Keratinocyte (primary cell): ENCODE results near the gene TK1. TPM values are rescaled to one million over a fixed set of nuclear protein-coding genes. Genes with fewer than 3 reads are reported as not detected.

ENCODE experiments used
- DNase-seq: peaks from one replicate; pipeline ENCODE4 v3.0.0-alpha.2; 2011; ENCODE audit warnings: low read depth, missing footprints, low spot score
- FAIRE-seq: peaks from 2 replicates; lab custom pipeline; 2011; peaks lifted over from hg19 to GRCh38; lab: Jason Lieb, UNC
- H2AFZ ChIP-seq: 2 replicates; pipeline ENCODE4 v1.6.0; 2012; ENCODE audit warnings: low read length, control low read depth, inconsistent platforms; ENCODE audit not compliant: control insufficient read depth
- H3K27ac ChIP-seq: 2 replicates; pipeline ENCODE4 v1.5.1; 2011; ENCODE audit warnings: low read length; ENCODE audit not compliant: control insufficient read depth, insufficient read depth
- H3K27me3 ChIP-seq: 3 replicates; pipeline ENCODE4 v1.6.0; 2011; ENCODE audit warnings: low read length; ENCODE audit not compliant: control insufficient read depth, insufficient read depth; ENCODE audit errors: extremely low read depth
- H3K36me3 ChIP-seq, 2 experiments: 2 replicates in 1 of 2; 3 replicates in 1 of 2; pipeline ENCODE4 v1.5.1; 2011; ENCODE audit warnings: low read length in 2 of 2, mild to moderate bottlenecking in 1 of 2; ENCODE audit not compliant: control insufficient read depth in 2 of 2, insufficient read depth in 2 of 2; ENCODE audit errors: extremely low read depth in 1 of 2
- H3K4me1 ChIP-seq: 3 replicates; pipeline ENCODE4 v1.5.1; 2011; ENCODE audit warnings: low read length; ENCODE audit not compliant: control insufficient read depth, insufficient read depth; ENCODE audit errors: extremely low read depth
- H3K4me2 ChIP-seq: 3 replicates; pipeline ENCODE4 v1.6.0; 2011; ENCODE audit warnings: low read depth, low read length; ENCODE audit not compliant: control insufficient read depth, insufficient read depth; ENCODE audit errors: extremely low read depth
- H3K4me3 ChIP-seq, 3 experiments: fragments of 200-600 bp in 1 of 3; sonication (generic) in 1 of 3; 2 replicates in 2 of 3; 3 replicates in 1 of 3; pipeline ENCODE4 v1.5.1; 2011 to 2016; ENCODE audit warnings: low read length in 3 of 3, mild to moderate bottlenecking in 3 of 3, control low read depth in 2 of 3, inconsistent platforms in 1 of 3, low read depth in 1 of 3, mixed read lengths in 1 of 3, mixed run types in 1 of 3, moderate library complexity in 1 of 3; ENCODE audit not compliant: control insufficient read depth in 2 of 3, insufficient read depth in 2 of 3; ENCODE audit errors: extremely low read depth in 1 of 3
- H3K79me2 ChIP-seq: 2 replicates; pipeline ENCODE4 v1.6.0; 2012; ENCODE audit warnings: low read length; ENCODE audit not compliant: control insufficient read depth, insufficient read depth
- H3K9ac ChIP-seq: 3 replicates; pipeline ENCODE4 v1.6.0; 2011; ENCODE audit warnings: low read length; ENCODE audit not compliant: control insufficient read depth, insufficient read depth; ENCODE audit errors: extremely low read depth
- H3K9me1 ChIP-seq: 3 replicates; pipeline ENCODE4 v1.6.0; 2011; ENCODE audit warnings: low read length; ENCODE audit not compliant: control insufficient read depth, insufficient read depth; ENCODE audit errors: extremely low read depth
- H3K9me3 ChIP-seq: 2 replicates; pipeline ENCODE4 v1.5.1; 2012; ENCODE audit warnings: low read depth, low read length; ENCODE audit not compliant: control insufficient read depth
- H4K20me1 ChIP-seq: 3 replicates; pipeline ENCODE4 v1.6.0; 2011; ENCODE audit warnings: low read length; ENCODE audit not compliant: control insufficient read depth, insufficient read depth; ENCODE audit errors: extremely low read depth
- EZH2 ChIP-seq: IDR thresholded peaks from one replicate; pipeline ENCODE4 v1.6.1; 2012; ENCODE audit warnings: inconsistent platforms, mild to moderate bottlenecking, low read length, moderate library complexity
- dilution Hi-C: fragments of 300-500 bp; cut with MboI; formaldehyde crosslinking; loops from one replicate; pipeline ENCODE4 v1.7.0; 2020; ENCODE audit warnings: low sequenced_read_pairs; ENCODE audit not compliant: extremely low pct_ligation_motif_present
- polyA plus RNA-seq, 5 experiments: library from polyadenylated mRNA; depleted of rRNA in 3 of 5; stranded (reverse) in 3 of 5; stranded (forward) in 1 of 5; unstranded in 1 of 5; fragments of >200 nt; gene quantifications; 1 replicate in 1 of 5; 2 replicates in 3 of 5; 3 replicates in 1 of 5; pipeline versions ENCODE4 v1.2.1 to v1.2.3, GENCODE V29; 2011 to 2012; ENCODE audit warnings: missing spikeins in 2 of 5, low read depth in 1 of 5, low replicate concordance in 1 of 5
- TF ChIP-seq, protein P1 (sequence below), 3 experiments: IDR thresholded peaks in 1 of 3; conservative IDR thresholded peaks in 1 of 3; optimal IDR thresholded peaks in 1 of 3; 2 replicates in 2 of 3; 3 replicates in 1 of 3; pipeline versions ENCODE3 to v1.5.1; 2011; ENCODE audit warnings: low read length in 3 of 3, mild to moderate bottlenecking in 3 of 3, moderate library complexity in 2 of 3, control low read depth in 1 of 3, inconsistent platforms in 1 of 3; ENCODE audit not compliant: insufficient read depth in 2 of 3; ENCODE audit errors: extremely low read depth in 1 of 3

The TK1 gene
- polyA plus RNA-seq, 1 donor (not counting 4 experiments of a cell fraction or from before 2014, with no cell fraction given): 21.8 TPM

- Histone ChIP-seq H3K4me2 (no peak overlapping the region), H3K27me3 (no peaks in the 10 kb centered on the region), H3K9me3 (no peaks in the 10 kb centered on the region), H3K27ac (no peak overlapping the region), H3K9ac (no peak overlapping the region), H2AFZ (no peak overlapping the region), H3K36me3 (peaks cover 16 to 29% of the 10 kb centered on the region in 2 experiments), H3K9me1 (no peaks in the 10 kb centered on the region), H3K4me3 (no peak overlapping the region), H3K79me2 (no peaks in the 10 kb centered on the region), H3K4me1 (peaks cover 19% of the 10 kb centered on the region), H4K20me1 (no peaks in the 10 kb centered on the region)
- TF ChIP-seq, protein P1, sequence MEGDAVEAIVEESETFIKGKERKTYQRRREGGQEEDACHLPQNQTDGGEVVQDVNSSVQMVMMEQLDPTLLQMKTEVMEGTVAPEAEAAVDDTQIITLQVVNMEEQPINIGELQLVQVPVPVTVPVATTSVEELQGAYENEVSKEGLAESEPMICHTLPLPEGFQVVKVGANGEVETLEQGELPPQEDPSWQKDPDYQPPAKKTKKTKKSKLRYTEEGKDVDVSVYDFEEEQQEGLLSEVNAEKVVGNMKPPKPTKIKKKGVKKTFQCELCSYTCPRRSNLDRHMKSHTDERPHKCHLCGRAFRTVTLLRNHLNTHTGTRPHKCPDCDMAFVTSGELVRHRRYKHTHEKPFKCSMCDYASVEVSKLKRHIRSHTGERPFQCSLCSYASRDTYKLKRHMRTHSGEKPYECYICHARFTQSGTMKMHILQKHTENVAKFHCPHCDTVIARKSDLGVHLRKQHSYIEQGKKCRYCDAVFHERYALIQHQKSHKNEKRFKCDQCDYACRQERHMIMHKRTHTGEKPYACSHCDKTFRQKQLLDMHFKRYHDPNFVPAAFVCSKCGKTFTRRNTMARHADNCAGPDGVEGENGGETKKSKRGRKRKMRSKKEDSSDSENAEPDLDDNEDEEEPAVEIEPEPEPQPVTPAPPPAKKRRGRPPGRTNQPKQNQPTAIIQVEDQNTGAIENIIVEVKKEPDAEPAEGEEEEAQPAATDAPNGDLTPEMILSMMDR (optimal IDR thresholded peaks at IDR 0.05 in 1 of 3, IDR thresholded peaks at IDR 0.05 in 1 of 3, conservative IDR thresholded peaks at IDR 0.05 in 1 of 3; ENCODE audit: extremely low read depth in 1 of 3, insufficient read depth in 2 of 3, low read length in 3 of 3): peak in 1 of 3 experiments; percentile 12
- no peak for TF ChIP-seq EZH2
- DNase-seq (no peak), FAIRE-seq (no peak)
- dilution Hi-C loops: no loop called here
These were observed 12.4 kb downstream of the TK1 start for GRCh38 chr17:78174346-78174869.

- no peaks in the 10 kb centered on the region for H3K79me2 ChIP-seq
- H3K36me3 ChIP-seq: peaks cover 16 to 20% of the 10 kb centered on the region in 2 experiments
- H3K4me2 ChIP-seq: peak overlapping the region; percentile 5
- H3K4me3 ChIP-seq: no peak overlapping the region
- DNase-seq: no peak
- H3K9me1 ChIP-seq: no peaks in the 10 kb centered on the region
- H3K9me3 ChIP-seq: no peaks in the 10 kb centered on the region
- no peaks in the 10 kb centered on the region for H3K27me3 ChIP-seq
- dilution Hi-C loops: no loop called here
- no peak overlapping the region for H2AFZ ChIP-seq
- H3K9ac ChIP-seq: peak overlapping the region; percentile 28
- TF ChIP-seq, protein P1 (optimal IDR thresholded peaks at IDR 0.05 in 1 of 3, IDR thresholded peaks at IDR 0.05 in 1 of 3, conservative IDR thresholded peaks at IDR 0.05 in 1 of 3; ENCODE audit: extremely low read depth in 1 of 3, insufficient read depth in 2 of 3, low read length in 3 of 3): no peak
- TF ChIP-seq EZH2: no peak
- H4K20me1 ChIP-seq: no peaks in the 10 kb centered on the region
- no peak overlapping the region for H3K27ac ChIP-seq
- no peak for FAIRE-seq
- H3K4me1 ChIP-seq: peaks cover 22% of the 10 kb centered on the region
These were observed 13.6 kb downstream of the TK1 start for GRCh38 chr17:78173097-78173715.
